HG03064 (cell line): ENCODE data around the gene SFI1.

Source experiments
- ATAC-seq: cut with Tn5 transposase; IDR thresholded peaks from one replicate; pipeline ENCODE4 v1.9.1; 2021; ENCODE audit warnings: low read depth; ENCODE audit not compliant: unreplicated experiment

The SFI1 gene

DNA sequence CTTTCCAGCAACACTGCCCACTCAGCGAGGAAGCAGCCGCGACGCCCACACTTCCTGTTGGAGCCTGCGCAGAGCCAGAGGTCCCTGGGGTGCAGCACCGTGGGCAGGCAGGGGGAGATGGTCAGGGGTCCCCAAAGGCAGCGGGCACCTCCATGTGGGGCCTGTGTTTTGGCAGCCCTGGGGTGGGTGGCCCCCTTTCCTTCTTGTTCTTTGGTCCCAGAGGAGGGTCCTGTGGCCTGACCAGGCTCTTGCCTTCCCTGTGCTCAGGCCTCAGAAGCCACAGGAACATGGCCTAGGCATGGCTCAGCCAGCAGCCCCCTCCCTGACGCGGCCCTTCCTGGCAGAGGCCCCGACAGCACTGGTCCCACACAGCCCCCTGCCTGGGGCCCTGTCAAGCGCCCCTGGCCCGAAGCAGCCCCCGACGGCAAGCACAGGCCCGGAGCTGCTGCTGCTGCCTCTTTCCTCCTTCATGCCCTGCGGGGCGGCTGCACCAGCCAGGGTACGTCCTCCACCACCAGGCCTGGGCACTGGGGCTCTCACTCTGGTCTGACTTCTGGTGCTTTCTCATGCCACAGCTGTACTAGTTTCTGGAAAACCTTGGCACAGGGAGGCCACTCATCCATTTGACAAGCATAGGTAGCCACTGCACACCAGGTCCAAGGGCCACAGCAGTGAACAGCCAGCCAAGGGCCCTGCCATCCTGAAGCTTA is 118.6 kb downstream of the SFI1 start:
- no peak for ATAC-seq

DNA sequence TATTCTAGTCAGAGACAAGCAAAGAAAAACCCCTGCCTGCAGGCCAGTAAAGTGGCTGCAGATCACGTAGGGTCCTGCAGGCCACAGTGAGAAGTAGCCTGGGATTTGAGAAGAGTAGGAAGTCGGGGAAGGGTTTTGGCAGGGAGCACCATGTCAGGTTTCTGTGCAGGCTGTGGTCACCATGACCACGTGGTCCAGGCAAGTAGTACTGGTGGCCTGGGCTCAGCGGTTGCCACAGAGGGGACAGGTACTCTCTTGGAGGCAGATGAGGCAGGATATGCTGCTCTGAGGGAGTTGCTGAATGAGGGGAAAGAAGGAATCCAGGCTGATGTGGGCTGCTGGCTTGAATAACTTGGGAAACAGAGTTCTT is 119.1 kb downstream of the SFI1 start:
- no peak for ATAC-seq

DNA sequence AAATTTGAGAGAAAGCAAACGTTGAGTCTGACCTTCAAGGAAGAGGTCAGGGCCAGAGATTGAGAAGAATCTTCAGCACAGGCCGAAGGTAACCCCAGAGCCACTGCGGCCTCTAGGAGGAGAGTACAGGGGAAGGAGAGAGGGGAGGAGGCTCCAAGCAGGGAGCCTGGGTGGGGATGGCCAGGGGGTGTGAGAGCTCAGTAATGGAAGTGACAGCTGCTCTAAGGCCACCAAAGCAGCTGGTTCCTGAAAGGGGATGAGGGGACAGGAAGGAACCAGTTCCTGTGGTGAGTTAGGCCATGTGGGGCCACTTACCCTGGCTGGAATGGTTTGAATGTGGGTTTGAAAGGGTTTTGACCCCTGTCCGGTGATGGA is 119.6 kb downstream of the SFI1 start:
- no peak for ATAC-seq

DNA sequence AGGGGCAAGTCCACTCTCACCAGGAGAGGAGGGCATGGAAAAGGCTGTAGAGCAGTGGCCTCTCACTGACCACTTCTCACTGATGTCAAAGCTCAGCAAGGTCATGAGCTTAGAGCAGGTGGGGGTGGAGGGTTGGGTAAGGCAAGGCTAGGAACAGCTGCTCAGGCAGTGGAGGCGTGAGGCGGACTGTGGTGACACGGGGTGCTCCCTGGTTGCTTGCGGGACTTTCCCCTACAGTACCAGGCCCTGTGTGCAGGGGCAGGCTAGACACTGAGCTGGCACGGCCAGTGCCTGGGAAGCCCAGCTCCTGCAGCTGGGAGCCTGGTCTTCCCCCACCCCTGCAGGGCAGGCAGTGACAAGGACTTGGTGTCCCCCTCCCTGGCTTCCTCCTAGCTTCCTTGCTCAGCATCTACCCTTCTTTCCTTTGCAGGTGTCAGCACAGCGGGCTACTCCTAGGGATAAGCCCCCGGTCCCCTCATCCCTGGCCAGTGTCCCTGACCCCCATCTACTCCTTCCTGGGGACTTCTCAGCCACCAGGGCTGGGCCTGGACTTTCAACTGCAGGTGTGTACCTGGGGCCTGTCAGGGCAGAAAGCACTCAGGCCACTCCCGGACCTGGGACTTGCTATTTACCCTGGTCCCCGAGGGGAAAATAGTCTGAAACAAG is 120.1 kb downstream of the SFI1 start:
- no peak for ATAC-seq

DNA sequence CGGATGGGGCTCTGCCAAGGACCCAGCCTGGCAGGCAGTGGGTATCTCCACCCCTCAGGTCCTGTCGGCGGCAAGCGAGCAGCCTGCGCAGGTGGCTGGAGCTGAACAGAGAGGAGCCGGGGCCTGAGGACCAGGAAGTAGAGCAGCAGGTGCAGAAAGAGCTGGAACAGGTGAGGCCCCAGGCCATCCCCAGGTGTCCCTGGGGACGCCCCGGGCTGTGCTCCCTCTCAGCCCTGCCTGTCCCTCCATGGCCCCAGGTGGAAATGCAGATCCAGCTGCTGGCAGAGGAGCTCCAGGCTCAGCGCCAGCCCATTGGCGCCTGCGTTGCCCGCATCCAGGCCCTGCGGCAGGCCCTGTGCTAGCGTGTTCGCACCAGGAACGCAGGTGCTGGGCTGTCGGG is 121.7 kb downstream of the SFI1 start:
- ATAC-seq: no peak

DNA sequence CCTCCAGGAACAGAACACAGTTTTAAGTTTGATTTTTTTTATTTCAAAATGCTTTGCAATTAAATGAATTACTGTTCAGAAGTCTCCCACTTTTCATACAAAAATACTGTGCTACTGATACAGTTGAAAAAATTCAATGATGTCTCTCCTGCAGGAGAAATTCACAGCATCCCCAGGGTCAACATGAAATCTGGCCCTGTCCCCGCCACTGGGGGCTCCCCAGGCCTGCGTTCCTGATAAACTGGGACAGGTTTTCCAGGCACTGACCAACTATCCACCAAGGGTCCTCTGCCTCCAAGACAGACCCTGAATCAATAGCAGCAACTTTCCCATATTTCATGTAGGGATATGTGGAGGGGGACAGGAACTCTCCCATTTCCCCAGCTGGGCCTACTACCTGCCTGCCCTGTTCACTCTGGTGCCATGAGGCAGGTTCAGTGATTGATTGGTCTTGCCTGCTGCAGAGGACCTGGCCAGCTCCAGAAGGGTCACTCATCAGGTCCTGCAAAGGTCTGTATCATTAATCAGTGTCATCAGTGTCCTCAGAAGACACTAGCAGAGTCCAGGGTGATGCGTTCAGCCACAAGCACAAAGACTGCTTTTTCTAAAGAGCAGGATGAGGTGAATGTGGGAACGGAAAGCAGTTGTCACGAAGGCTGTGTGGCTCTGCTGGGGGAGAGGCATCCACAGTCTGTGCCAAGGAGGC is 122.3 kb downstream of the SFI1 start:
- no peak for ATAC-seq

DNA sequence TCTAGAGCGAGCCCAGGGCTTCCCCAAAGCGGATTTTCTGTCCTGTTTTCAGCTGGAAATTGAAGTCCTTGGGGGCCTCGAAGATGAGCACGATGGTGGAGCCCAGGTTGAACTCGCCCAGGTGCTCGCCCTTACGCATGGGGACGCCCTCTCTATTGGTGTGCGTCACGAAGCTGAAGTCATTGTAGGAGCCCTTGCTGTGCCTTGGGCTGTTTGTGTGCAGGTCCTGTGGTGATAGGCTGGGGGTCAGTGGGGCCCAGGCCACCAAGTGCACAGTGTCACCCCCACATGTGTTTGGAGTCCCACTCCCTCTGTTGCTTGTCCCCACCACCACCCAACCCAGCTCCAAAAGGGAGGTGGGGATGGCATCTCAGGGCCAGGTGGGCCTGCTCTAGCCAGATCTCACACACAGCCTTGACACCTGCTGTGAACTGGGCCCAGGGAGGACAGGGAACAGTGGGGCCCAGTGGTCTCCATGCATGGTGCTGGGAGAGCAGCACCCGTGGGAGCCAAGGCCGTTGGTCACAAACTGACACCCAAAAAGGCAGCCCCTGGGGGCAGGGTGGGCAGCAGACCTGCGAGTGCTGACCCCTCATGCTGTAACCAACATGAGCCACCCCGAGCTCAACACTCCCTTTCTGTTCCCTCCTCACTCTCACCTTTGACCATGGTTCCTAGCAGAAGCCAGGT is 123.4 kb downstream of the SFI1 start:
- ATAC-seq: no peak

DNA sequence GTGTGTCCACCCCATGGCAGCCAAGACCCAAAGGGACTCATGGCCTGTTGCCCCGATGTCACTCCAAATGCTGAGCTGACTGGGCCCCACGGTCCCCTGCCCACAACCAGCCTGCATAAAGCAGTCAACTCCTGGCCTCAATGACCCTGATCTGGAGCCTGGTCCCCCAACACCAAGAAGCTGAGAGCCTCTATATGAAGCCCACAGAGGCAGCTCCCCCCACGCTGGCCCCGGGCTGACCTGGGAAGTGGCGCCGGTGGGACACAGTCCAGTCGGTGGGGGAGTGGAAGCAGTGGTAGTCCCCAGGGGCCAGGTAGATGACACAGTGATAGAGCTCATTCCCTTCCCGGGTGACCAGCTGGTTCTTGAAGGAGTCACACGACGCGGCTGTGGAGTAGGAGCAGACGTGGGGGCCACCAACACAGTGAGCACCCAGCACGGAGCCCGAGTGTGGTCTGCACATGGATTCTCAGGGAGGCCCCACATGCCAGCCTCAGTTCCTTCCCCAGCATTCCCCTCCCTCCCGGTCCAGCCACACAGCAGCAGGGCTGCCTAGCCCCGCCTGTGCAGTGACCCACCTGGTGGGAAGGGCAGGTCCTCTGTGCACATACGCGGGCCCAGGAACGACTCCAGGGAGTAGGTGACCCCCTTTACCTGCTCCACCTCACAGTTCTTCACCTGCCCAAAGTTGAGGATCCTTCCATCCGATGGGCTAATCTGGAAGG is 124.6 kb downstream of the SFI1 start:
- ATAC-seq: no peak

DNA sequence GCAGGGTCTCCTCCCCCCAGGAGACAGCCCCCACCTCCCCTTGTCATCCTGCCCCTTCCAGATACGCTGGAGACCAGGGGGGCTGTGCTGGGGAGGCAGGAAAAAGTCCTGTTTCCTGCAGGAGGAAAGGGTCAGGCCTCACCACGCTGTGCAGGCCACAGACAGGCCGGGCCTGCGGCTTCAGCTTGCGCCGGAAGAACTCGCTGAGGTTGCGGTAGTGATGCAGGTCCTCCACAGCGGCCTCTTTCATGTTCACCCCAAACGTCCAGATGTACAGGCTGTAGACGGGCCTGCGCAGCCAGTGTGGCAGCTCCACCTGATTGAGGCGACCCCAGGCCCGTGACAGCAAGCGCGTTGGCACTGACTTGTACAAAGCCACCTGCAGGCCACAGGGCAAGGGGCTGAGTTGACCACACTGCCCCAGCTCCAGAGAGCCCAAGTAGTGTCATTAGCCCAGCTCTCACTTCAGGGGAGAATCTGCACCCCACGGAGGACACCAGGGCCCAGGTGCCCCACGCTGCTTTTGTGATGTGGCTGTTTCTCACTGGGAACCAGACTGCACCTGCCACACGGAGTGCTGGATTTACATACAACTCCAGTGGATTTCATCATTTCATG is 125.3 kb downstream of the SFI1 start:
- ATAC-seq: no peak

DNA sequence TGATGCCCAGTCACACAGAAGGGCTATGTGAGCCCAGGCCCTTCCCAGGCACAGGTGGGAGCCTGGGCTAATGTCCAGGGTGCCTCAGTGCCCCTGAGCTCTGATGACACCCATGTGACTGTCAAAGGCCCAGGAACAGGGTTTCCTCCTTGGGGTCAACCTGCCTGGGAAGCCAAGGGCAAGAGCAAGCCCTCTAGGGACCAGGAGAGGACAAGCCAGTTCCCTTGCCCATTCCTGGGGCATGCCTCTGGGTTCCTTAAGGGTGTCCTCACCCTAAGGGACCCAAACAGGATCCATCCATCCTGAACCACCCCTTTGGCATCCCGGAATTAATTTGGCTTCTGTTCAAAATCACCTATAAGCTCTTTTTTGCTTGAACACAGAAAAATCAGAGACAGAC is 126.6 kb downstream of the SFI1 start:
- no peak for ATAC-seq

DNA sequence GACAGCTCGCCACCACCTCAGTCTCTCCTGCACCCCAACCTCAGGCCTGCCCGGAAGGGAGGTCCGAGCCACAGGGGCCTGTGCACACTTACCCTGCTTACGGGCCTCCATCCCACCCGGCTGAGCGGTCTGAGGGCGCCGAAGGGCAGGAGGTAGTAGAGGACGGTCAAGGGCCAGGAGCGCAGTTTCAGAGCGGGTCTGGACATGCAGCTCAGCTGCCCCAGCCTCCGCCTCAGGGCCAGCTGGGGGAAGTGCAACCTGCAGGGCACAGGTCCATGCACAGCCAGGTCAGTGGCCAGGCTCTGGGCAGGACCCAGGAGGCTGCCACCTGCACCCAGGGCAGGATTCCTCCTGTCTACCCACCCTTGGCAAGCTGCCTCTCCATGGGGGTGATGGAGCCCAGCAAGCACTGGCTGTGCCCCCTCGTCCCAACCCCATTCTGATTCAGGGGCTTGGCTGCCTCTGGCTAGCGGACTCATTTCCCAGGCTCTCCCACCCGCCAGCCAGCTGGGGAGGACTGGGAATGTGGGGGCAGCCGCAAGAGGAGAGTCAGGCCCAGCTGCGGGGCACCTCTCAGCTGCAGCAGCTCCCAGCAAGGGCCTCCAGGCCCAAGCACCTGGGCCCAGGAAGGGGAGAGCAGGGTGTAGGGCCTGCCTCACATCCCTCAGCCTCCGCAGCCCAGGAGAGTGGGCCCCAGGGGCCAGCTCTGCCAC is 127.4 kb downstream of the SFI1 start:
- ATAC-seq: no peak

DNA sequence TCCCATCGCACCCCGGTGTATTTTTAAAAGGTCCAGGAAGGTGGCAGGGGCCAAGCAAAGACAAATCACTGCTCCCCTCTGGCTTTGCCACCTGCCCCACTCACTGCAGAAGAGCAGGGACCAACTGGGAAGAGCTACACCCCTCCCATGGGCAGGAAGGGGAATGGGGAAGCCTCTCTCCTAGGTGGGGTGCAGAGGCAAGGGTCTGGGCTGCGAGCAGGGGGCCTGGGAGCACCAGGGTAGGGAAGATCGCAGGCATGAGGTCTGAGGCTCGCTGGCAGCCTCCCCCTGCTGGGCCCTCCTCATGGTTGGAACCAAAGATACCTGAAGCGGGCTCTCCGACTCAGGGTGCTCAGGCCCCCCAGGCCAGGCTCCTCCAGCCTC is 128.9 kb downstream of the SFI1 start:
- ATAC-seq: no peak

DNA sequence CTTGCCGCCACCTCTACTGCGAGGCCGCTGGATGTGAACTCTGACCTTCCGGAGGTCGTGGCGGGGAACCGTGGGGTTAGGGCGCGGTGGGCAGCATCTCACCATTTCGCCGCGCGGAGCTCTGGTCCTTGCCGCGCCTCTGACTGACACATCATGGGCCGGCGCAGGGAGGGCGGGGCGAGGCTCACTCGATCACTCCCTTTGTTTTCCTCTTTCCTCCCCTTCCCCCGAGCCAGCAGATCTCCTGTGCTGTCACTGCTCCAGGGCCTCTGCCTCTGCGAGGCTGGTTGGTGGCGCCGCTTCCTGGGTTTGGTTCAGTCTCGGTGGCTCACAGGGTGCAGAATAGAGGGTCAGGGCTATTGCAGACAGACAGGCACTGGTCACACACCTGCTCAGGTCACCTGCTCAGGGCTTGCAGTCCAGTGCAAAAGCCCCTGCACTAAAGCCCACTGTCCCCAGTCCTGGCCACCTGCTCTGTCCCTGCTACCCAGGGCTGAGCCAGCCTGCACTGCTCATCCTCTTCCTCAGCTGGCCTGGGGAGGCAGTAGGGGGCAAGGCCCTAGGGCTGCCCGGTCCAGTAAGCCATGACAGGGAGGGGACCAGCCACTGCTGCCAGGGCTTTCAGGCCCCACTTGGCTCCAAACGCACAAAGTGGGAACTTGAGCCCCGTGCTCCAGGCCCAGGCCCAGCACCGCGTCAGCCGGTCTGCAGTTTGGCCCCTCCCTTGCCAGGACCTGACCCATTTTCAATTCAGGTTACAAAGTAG is 129.5 kb downstream of the SFI1 start:
- ATAC-seq: no peak

DNA sequence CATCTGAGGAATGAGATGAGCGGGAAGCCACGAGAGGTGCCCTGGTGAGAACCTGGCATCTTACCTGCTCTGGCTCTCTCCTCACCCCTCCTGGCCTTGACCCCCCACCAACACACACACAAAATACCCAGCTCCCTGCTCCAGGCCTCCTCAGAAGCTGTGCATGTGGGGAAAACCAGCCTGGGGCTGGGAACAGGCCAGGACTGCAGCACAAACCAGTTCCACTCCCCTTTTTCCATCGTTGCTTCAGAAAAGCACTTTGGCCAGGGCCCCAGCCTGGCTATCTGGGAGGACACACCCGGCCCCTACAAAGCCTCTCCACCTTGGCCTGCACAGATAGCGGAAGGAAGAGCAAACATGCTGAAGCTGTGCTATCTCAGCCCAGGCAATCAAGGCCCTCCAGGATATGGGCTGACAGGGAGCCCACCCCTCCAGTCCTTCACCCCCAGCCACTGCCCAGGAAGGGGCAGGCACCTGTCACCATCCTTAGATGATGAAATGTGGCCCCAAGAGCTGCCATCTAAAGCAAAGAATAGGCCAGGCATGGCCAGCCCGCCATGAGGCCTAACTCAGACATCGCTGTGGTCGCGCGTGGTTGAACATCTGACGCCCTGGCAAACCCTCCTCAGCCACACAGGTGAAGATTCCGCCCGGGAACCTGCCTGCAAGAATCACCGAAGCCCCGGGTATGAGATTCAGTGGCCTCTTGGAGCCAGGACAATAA is 130.3 kb downstream of the SFI1 start:
- ATAC-seq: no peak

DNA sequence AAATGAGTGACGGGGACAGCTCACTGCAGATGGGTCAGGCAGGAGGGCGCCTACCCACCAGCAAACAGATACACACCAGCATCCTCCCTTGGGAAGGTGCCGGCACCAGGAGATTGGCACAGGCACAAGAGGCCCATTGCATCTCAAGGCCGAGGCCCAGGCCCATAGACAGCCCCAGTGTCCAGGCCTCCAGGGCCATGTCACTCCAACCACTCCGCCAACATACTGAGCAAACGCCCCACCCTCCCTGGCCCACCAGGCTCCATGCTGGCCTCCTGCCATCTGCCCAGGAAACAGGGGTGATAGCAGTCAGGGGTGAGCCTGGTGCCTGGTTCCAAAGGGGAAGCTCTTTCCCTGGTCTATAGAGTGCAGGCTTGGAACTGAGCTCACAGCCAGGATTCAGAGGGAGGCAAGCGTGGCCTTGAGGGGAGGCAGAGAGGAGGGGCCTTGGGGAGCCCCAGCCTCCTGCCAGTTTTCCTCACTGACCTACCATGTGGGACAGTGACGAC is 130.9 kb downstream of the SFI1 start:
- no peak for ATAC-seq

DNA sequence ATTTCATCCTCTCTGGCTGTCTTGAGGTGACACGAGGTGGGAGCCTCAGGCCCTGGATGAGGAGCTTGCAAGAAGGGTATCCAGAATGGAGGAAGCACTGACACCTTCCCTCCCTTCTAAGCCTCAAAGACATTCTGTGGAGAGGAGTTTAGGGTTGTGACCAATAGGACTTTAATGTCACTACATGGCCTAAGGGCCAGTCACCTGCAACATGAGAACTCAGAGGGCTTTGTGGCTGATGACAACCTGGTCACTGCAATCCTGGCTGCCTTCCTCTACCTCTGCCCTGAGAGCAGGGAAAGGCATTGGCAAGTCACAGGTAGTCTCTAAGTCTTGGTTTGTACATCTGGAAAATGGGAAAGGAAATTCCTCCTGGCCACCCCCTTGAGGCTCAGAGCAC is 132.0 kb downstream of the SFI1 start:
- ATAC-seq: no peak

DNA sequence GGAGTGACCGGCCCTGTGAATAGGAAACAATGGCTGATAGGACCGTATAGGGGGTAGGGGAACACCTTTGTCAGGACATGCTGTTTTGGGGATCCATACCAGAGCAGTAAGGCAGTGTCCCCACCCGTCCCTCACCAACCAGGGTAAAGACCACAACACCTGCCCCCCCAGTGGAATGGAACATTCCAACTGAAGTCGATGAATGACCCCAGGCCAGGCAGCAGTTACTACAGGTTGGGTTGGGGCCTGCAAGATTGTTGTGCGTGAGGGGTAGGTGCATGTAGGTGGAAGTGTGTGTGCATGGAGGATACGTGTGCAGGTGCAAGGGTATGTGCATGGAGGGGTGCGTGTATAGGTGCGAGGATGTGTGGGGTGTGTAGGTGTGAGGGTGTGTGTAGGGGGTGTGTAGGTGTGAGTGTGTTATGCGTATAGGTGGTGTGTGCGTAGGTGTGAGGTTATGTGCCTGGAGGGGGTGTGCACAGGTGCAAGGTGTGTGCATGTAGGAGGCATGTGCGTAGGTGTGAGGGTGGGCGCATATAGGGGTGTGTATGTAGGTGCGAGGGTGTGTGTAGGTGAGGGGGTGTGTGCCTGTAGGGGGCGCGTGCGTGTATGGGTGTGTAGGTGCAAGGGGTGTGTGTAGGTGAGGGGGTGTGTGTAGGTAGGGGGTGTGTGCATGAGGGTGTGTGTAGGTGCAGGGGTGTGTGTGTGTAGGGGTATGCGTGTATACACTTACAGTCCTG is 132.8 kb downstream of the SFI1 start:
- ATAC-seq: no peak
